ENCODE measurements around the gene ADAMTS19. TPM values are rescaled to one million over a fixed set of nuclear protein-coding genes. Genes with fewer than 3 reads are reported as not detected.

Gene ADAMTS19
- polyA plus RNA-seq, 1 donor (not counting 4 experiments of a cell fraction or from before 2014, with no cell fraction given) = 0.08 TPM

DNA sequence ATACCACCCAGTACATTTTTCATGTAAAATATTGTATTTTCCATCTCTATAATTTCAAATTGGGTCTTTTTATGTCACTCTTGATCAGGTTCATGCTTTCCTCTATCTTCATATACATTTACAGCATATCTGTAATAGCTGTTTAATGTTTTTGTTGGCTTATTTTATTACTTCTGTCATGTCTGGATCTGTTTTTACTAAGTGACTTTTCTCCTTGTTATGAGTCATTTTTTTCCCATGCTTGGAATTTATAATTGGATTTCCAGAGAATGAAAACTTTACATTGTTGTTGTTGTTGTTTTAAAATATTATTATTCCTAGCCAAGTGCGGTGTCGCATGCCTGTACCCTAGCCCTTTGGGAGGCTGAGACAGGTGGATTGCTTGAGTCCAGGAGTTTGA lies 5.6 kb upstream of the ADAMTS19 start:
- Histone ChIP-seq H3K27me3 (ENCODE audit: control insufficient read depth, extremely low read depth, insufficient read depth, low read length) (no peaks in the 10 kb centered on the region), H4K20me1 (ENCODE audit: control insufficient read depth, extremely low read depth, insufficient read depth, low read length) (no peaks in the 10 kb centered on the region), H2AFZ (ENCODE audit: control insufficient read depth, low read length) (no peak overlapping the region), H3K27ac (ENCODE audit: control insufficient read depth, insufficient read depth, low read length) (no peak overlapping the region), H3K9ac (ENCODE audit: control insufficient read depth, extremely low read depth, insufficient read depth, low read length) (no peak overlapping the region), H3K9me3 (ENCODE audit: control insufficient read depth, low read depth, low read length) (no peaks in the 10 kb centered on the region), H3K9me1 (ENCODE audit: control insufficient read depth, extremely low read depth, insufficient read depth, low read length) (no peaks in the 10 kb centered on the region), H3K4me2 (ENCODE audit: control insufficient read depth, extremely low read depth, insufficient read depth, low read depth, low read length) (no peak overlapping the region), H3K36me3 (ENCODE audit: control insufficient read depth in 2 of 2, extremely low read depth in 1 of 2, insufficient read depth in 2 of 2, low read length in 2 of 2) (no peaks in the 10 kb centered on the region), H3K4me3 (ENCODE audit: control insufficient read depth in 2 of 3, extremely low read depth in 1 of 3, insufficient read depth in 2 of 3, low read depth in 1 of 3, low read length in 3 of 3) (no peak overlapping the region), H3K79me2 (ENCODE audit: control insufficient read depth, insufficient read depth, low read length) (no peaks in the 10 kb centered on the region), H3K4me1 (ENCODE audit: control insufficient read depth, extremely low read depth, insufficient read depth, low read length) (peaks cover 2% of the 10 kb centered on the region)
- TF ChIP-seq, protein P1, sequence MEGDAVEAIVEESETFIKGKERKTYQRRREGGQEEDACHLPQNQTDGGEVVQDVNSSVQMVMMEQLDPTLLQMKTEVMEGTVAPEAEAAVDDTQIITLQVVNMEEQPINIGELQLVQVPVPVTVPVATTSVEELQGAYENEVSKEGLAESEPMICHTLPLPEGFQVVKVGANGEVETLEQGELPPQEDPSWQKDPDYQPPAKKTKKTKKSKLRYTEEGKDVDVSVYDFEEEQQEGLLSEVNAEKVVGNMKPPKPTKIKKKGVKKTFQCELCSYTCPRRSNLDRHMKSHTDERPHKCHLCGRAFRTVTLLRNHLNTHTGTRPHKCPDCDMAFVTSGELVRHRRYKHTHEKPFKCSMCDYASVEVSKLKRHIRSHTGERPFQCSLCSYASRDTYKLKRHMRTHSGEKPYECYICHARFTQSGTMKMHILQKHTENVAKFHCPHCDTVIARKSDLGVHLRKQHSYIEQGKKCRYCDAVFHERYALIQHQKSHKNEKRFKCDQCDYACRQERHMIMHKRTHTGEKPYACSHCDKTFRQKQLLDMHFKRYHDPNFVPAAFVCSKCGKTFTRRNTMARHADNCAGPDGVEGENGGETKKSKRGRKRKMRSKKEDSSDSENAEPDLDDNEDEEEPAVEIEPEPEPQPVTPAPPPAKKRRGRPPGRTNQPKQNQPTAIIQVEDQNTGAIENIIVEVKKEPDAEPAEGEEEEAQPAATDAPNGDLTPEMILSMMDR (optimal IDR thresholded peaks at IDR 0.05 in 1 of 3, IDR thresholded peaks at IDR 0.05 in 1 of 3, conservative IDR thresholded peaks at IDR 0.05 in 1 of 3; ENCODE audit: extremely low read depth in 1 of 3, insufficient read depth in 2 of 3, low read length in 3 of 3) = no peak
- no peak for TF ChIP-seq EZH2 (IDR thresholded peaks at IDR 0.05; ENCODE audit: low read length)
- dilution Hi-C loops (cut with MboI; ENCODE audit: extremely low pct_ligation_motif_present, low sequenced_read_pairs) = no loop called here
- no peak for FAIRE-seq
- no peak for DNase-seq (ENCODE audit: low read depth, low spot score)

DNA sequence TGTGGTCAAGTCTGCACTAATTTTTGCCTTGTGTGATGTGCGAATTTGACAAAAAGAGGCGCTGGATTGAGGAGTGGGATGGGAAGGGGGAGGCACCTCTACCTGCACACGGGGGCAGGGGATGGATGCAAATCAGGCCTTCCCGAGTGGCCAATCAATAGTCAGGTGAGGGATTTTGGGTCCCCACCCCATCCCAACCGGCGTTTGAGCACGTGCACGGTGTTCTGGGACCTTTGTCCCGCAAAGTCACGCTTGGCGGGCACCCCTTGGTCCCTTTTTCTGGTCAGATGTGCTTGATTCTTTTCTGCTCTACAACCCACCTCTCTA lies 685 bp upstream of the ADAMTS19 start:
- H3K27ac ChIP-seq (ENCODE audit: control insufficient read depth, insufficient read depth, low read length) = no peak overlapping the region
- H3K27me3 ChIP-seq (ENCODE audit: control insufficient read depth, extremely low read depth, insufficient read depth, low read length) = no peaks in the 10 kb centered on the region
- no peaks in the 10 kb centered on the region for H3K36me3 ChIP-seq (ENCODE audit: control insufficient read depth in 2 of 2, extremely low read depth in 1 of 2, insufficient read depth in 2 of 2, low read length in 2 of 2)
- DNase-seq (ENCODE audit: low read depth, low spot score) = no peak
- H3K9me3 ChIP-seq (ENCODE audit: control insufficient read depth, low read depth, low read length) = no peaks in the 10 kb centered on the region
- no peak overlapping the region for H3K4me2 ChIP-seq (ENCODE audit: control insufficient read depth, extremely low read depth, insufficient read depth, low read depth, low read length)
- H3K4me3 ChIP-seq (ENCODE audit: control insufficient read depth in 2 of 3, extremely low read depth in 1 of 3, insufficient read depth in 2 of 3, low read depth in 1 of 3, low read length in 3 of 3) = no peak overlapping the region
- H4K20me1 ChIP-seq (ENCODE audit: control insufficient read depth, extremely low read depth, insufficient read depth, low read length) = no peaks in the 10 kb centered on the region
- H3K79me2 ChIP-seq (ENCODE audit: control insufficient read depth, insufficient read depth, low read length) = no peaks in the 10 kb centered on the region
- H3K9me1 ChIP-seq (ENCODE audit: control insufficient read depth, extremely low read depth, insufficient read depth, low read length) = no peaks in the 10 kb centered on the region
- no peak for TF ChIP-seq EZH2 (IDR thresholded peaks at IDR 0.05; ENCODE audit: low read length)
- TF ChIP-seq, protein P1 (optimal IDR thresholded peaks at IDR 0.05 in 1 of 3, IDR thresholded peaks at IDR 0.05 in 1 of 3, conservative IDR thresholded peaks at IDR 0.05 in 1 of 3; ENCODE audit: extremely low read depth in 1 of 3, insufficient read depth in 2 of 3, low read length in 3 of 3) = no peak
- FAIRE-seq = no peak
- peaks cover 6% of the 10 kb centered on the region for H3K4me1 ChIP-seq (ENCODE audit: control insufficient read depth, extremely low read depth, insufficient read depth, low read length)
- dilution Hi-C loops (cut with MboI; ENCODE audit: extremely low pct_ligation_motif_present, low sequenced_read_pairs) = no loop called here
- H3K9ac ChIP-seq (ENCODE audit: control insufficient read depth, extremely low read depth, insufficient read depth, low read length) = no peak overlapping the region
- peak overlapping the region; percentile 46 for H2AFZ ChIP-seq (ENCODE audit: control insufficient read depth, low read length)

All from keratinocyte (primary cell).